Activated CD8-positive, alpha-beta T cell treated with anti-CD3 and anti-CD28 coated beads for 36 hours (primary cell): ENCODE data around the gene BPIFB2. TPM values are rescaled to one million over a fixed set of nuclear protein-coding genes. Genes with fewer than 3 reads are reported as not detected.

ENCODE experiments used
- ATAC-seq: fragments of 200-7000 bp; cut with Tn5 transposase; one replicate; pipeline ENCODE4 v1.10.0; 2021; ENCODE audit warnings: mild to moderate bottlenecking, moderate library complexity
- CTCF ChIA-PET: fragments of 350-600 bp; sonication (Branson Sonifier 250); formaldehyde crosslinking; loops from one replicate; lab custom pipeline; 2021; ENCODE audit warnings: antibody characterized with exemption; lab: Charles Lee
- POLR2A ChIA-PET: fragments of 350-600 bp; sonication (Branson Sonifier 250); formaldehyde crosslinking; loops from one replicate; lab custom pipeline; 2021; ENCODE audit warnings: antibody characterized with exemption; lab: Charles Lee
- DNase-seq: peaks from one replicate; pipeline ENCODE4 v3.0.0-alpha.2; 2020
- H3K27ac Mint-ChIP-seq: one replicate; pipeline ENCODE4 v1.8.0; 2021; ENCODE audit warnings: mild to moderate bottlenecking, mixed read lengths
- H3K27me3 Mint-ChIP-seq: one replicate; pipeline ENCODE4 v1.8.0; 2021; ENCODE audit warnings: mixed read lengths
- H3K36me3 Mint-ChIP-seq: one replicate; pipeline ENCODE4 v1.8.0; 2021; ENCODE audit warnings: low read depth, mixed read lengths
- H3K4me1 Mint-ChIP-seq: one replicate; pipeline ENCODE4 v1.8.0; 2021; ENCODE audit warnings: low read depth, mixed read lengths
- H3K4me3 Mint-ChIP-seq: one replicate; pipeline ENCODE4 v1.8.0; 2021; ENCODE audit warnings: mild to moderate bottlenecking, moderate library complexity, mixed read lengths
- H3K9me3 Mint-ChIP-seq: one replicate; pipeline ENCODE4 v1.8.0; 2021; ENCODE audit warnings: mixed read lengths
- intact Hi-C: fragments of 100-400 bp; cut with micrococcal nuclease; formaldehyde crosslinking; loops from one replicate; pipeline ENCODE4 v1.10.0; 2022
- total RNA-seq, 2 experiments: library from RNA; stranded (reverse); gene quantifications; one replicate each; pipeline ENCODE4 v1.2.3, GENCODE V29; 2021
- TF ChIP-seq, protein P1 (sequence below): fragments of 200-600 bp; IDR thresholded peaks from one replicate; pipeline ENCODE4 v1.8.0; 2022; ENCODE audit warnings: antibody characterized with exemption, mild to moderate bottlenecking

The BPIFB2 gene
- total RNA-seq, 2 experiments from 2014 or later: not detected

DNA sequence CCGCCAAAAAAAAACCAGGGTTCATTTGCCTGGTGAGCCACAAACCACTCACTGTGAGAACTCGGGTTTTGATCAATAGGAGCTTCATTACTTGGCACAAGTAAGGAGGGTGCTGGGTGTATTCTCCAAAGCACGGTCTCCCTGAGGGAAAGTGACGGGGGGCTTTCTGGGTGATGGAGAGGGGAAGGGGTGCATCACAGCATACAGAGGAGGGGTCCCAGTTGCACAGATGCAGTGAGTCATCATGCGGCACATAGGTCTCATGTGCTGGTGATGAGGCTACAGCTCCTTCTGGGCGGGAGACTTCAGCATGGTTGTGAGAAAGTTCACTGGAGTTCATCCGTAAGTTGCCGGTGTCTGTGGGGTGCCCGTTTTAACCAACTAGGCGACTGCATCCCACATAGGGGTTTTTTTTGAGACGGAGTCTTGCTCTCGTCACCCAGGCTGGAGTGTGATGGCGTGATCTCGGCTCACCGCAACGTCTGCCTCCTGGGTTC, 39.5 kb upstream of the BPIFB2 start:
- no peaks in the 10 kb centered on the region for H3K9me3 Mint-ChIP-seq
- peaks cover 78% of the 10 kb centered on the region for H3K4me1 Mint-ChIP-seq
- intact Hi-C loops: no loop called here
- peak; percentile 21 for ATAC-seq
- ChIA-PET POLR2A (interaction anchor here (0.7 to 2.4 kb wide), 9 partner anchors 8 to 148 kb away, joined by 3 to 12 read pairs (median 4); partner anchors contain the start of gene SUN5), CTCF (interaction anchor here (0.6 to 3.7 kb wide), 5 partner anchors 19 to 332 kb away, joined by 3 to 26 read pairs (median 6); partner anchors contain the start of gene SUN5)
- H3K27me3 Mint-ChIP-seq: no peaks in the 10 kb centered on the region
- H3K4me3 Mint-ChIP-seq: peak overlapping the region; percentile 28
- H3K36me3 Mint-ChIP-seq: peaks cover 2% of the 10 kb centered on the region
- no peak overlapping the region for H3K27ac Mint-ChIP-seq
- TF ChIP-seq, protein P1, sequence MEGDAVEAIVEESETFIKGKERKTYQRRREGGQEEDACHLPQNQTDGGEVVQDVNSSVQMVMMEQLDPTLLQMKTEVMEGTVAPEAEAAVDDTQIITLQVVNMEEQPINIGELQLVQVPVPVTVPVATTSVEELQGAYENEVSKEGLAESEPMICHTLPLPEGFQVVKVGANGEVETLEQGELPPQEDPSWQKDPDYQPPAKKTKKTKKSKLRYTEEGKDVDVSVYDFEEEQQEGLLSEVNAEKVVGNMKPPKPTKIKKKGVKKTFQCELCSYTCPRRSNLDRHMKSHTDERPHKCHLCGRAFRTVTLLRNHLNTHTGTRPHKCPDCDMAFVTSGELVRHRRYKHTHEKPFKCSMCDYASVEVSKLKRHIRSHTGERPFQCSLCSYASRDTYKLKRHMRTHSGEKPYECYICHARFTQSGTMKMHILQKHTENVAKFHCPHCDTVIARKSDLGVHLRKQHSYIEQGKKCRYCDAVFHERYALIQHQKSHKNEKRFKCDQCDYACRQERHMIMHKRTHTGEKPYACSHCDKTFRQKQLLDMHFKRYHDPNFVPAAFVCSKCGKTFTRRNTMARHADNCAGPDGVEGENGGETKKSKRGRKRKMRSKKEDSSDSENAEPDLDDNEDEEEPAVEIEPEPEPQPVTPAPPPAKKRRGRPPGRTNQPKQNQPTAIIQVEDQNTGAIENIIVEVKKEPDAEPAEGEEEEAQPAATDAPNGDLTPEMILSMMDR: no peak
- peak; percentile 75 for DNase-seq

DNA sequence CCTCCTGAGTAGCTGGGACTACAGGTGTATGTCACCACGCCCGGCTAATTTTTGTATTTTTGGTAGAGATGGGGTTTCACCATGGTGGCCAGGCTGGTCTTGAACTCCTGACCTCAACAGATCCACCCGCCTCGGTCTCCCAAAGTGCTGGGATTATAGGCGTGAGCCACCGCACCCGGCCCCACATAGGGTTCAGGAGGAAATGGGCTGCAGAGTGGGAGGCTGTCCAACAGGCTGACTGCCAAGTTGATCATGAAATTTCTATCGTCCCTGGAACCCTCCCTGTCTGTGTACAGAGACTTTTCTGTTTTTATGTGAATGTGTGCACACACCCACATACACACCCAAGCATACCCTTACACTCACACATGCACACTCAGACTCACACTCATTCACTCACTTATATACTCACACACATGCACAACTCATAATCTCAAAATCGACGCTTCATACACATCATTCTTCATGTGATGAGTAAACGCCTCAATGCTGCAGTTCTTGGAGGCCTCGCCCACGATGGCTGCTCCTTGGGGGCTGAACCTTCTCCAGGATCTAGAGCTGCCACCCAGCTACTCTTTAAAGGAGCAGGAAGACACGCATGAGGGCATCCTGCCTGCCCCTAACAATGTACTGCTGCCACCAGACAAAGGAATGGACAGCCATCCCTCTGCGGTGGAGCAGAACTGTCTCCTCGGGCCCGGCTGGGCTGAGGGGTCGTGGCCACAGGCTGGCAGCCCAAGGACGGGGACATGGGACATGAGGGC, 38.8 kb upstream of the BPIFB2 start:
- intact Hi-C loops: no loop called here
- ChIA-PET CTCF (interaction anchor here (1.4 to 3.7 kb wide), 4 partner anchors 18 to 36 kb away, joined by 3 to 26 read pairs (median 10); partner anchors contain the start of gene SUN5), POLR2A (interaction anchor here (0.8 to 1.7 kb wide), 4 partner anchors 8 to 34 kb away, joined by 3 to 12 read pairs (median 5); no protein-coding TSS in a partner anchor)
- ATAC-seq: peak; percentile 15
- Mint-ChIP-seq H3K27ac (no peak overlapping the region), H3K36me3 (peaks cover 5% of the 10 kb centered on the region), H3K27me3 (no peaks in the 10 kb centered on the region), H3K4me1 (peaks cover 78% of the 10 kb centered on the region), H3K4me3 (peak overlapping the region; percentile 1), H3K9me3 (no peaks in the 10 kb centered on the region)
- TF ChIP-seq, protein P1: no peak
- DNase-seq: peak; percentile 71

DNA sequence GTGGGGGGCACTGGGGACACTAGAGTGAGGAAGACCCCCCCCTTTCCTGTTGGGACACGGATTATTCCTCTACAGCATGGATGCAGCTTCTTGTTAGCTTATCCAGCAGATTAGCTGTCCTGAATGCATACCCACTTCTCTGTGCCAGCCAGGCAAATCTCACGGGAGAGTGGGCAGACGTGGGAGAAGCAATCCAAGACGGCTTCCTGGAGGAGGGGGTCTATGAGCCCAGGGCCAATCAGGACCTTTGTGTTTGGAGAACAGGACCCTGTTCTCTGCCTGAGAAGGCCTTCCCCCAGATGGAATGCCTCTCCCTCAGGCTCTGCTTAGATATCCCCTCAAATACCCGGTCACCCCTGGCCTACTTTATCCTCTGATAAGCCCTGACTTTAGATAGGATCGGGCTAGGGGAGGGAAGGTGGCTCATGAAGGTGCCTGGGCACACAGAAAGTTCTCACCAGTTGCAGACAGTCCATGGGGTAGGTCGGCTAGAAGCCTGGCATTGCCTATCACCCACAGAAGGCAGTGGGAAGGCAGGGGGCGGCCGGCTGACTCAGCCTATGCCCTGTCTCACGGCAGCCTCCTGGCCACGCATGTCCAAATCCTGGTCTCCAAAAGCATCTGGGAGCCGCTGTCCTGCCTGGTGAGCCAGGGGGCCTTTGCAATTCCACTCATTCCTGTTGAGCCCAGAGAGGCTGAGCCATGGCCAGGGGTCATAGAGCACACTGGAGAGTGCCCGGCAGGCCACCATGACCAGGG, 38.0 kb upstream of the BPIFB2 start:
- TF ChIP-seq, protein P1: no peak
- H3K4me1 Mint-ChIP-seq: peaks cover 84% of the 10 kb centered on the region
- intact Hi-C loops: no loop called here
- no peaks in the 10 kb centered on the region for H3K9me3 Mint-ChIP-seq
- H3K27me3 Mint-ChIP-seq: no peaks in the 10 kb centered on the region
- peaks cover 5% of the 10 kb centered on the region for H3K36me3 Mint-ChIP-seq
- DNase-seq: no peak
- H3K27ac Mint-ChIP-seq: no peak overlapping the region
- no peak overlapping the region for H3K4me3 Mint-ChIP-seq
- ChIA-PET CTCF (interaction anchor here (2.5 to 5.4 kb wide), 2 partner anchors 24 to 35 kb away, joined by 13 to 40 read pairs; partner anchors contain the start of gene SUN5), POLR2A (no interaction called here)
- no peak for ATAC-seq

GRCh38 chr20:32970115-32970972, 37.2 kb upstream of the BPIFB2 start:
- H3K36me3 Mint-ChIP-seq: peaks cover 9% of the 10 kb centered on the region
- TF ChIP-seq, protein P1: no peak
- CTCF ChIA-PET: interaction anchor here (5.4 kb wide), 1 partner anchor 25 kb away, joined by 40 read pairs; no protein-coding TSS in a partner anchor
- no peak for ATAC-seq
- POLR2A ChIA-PET: interaction anchor here (0.7 to 1.7 kb wide), 3 partner anchors 17 to 1333 kb away, joined by 3 to 4 read pairs (median 4); partner anchors contain the start of gene AHCY
- no peaks in the 10 kb centered on the region for H3K27me3 Mint-ChIP-seq
- intact Hi-C loops: no loop called here
- DNase-seq: no peak
- H3K27ac Mint-ChIP-seq: no peak overlapping the region
- peaks cover 86% of the 10 kb centered on the region for H3K4me1 Mint-ChIP-seq
- H3K4me3 Mint-ChIP-seq: no peak overlapping the region
- H3K9me3 Mint-ChIP-seq: peaks cover 2% of the 10 kb centered on the region
